BLaER1 treated with 17β-estradiol and CSF1 and Interleukin-3, amounts not matched to agents 10 nM and 100 nM (cell line): ENCODE measurements around the gene ANKFN1.

Source experiments
- H3K27ac ChIP-seq, 11 experiments: shearing (Covaris generic); formaldehyde crosslinking; 2 replicates each; pipeline ENCODE4 v1.8.1; 2022
- H3K27me3 ChIP-seq, 11 experiments: shearing (Covaris generic); formaldehyde crosslinking; 2 replicates each; pipeline ENCODE4 v1.8.1; 2022
- H3K36me3 ChIP-seq, 11 experiments: shearing (Covaris generic); formaldehyde crosslinking; 2 replicates each; pipeline ENCODE4 v1.8.1; 2022
- H3K4me1 ChIP-seq, 10 experiments: shearing (Covaris generic); formaldehyde crosslinking; 2 replicates each; pipeline ENCODE4 v1.8.1; 2022
- H3K4me2 ChIP-seq, 11 experiments: shearing (Covaris generic); formaldehyde crosslinking; 2 replicates each; pipeline ENCODE4 v1.8.1; 2022
- H3K4me3 ChIP-seq, 10 experiments: shearing (Covaris generic); formaldehyde crosslinking; 2 replicates each; pipeline ENCODE4 v1.8.1; 2022
- H3K9ac ChIP-seq, 11 experiments: shearing (Covaris generic); formaldehyde crosslinking; 2 replicates each; pipeline ENCODE4 v1.8.1; 2022
- H3K9me3 ChIP-seq, 11 experiments: shearing (Covaris generic); formaldehyde crosslinking; replicated peaks in 1 of 11; 2 replicates each; pipeline ENCODE4 v1.8.1; 2022
- H4K20me1 ChIP-seq, 11 experiments: shearing (Covaris generic); formaldehyde crosslinking; 2 replicates each; pipeline ENCODE4 v1.8.1; 2022
- Cebpa-rat ChIP-seq, 11 experiments: shearing (Covaris generic); IDR thresholded peaks; 2 replicates each; pipeline ENCODE4 v1.8.1; 2022

ANKFN1 gene

GRCh38 chr17:56173958-56174835 lies 20.9 kb downstream of the ANKFN1 start:
- peak overlapping the region in 9 of 11 experiments; percentile 21 to 78 (median 68); a peak in 18 of 22 replicates for H3K4me2 ChIP-seq
- no peaks in the 10 kb centered on the region for H3K27me3 ChIP-seq
- no peak overlapping the region for H3K9ac ChIP-seq
- H3K9me3 ChIP-seq, result no peaks in the 10 kb centered on the region
- no peaks in the 10 kb centered on the region for H3K36me3 ChIP-seq
- no peak for TF ChIP-seq Cebpa-rat (IDR thresholded peaks at IDR 0.05)
- H3K4me3 ChIP-seq, result no peak overlapping the region
- no peak overlapping the region for H3K27ac ChIP-seq
- H3K4me1 ChIP-seq, result peaks cover 0 to 29% (median 16%) of the 10 kb centered on the region in 10 experiments; a peak in 17 of 20 replicates
- no peaks in the 10 kb centered on the region for H4K20me1 ChIP-seq

- no peak overlapping the region for H3K9ac ChIP-seq
- H3K4me3 ChIP-seq, result no peak overlapping the region
- H3K36me3 ChIP-seq, result no peaks in the 10 kb centered on the region
- H3K9me3 ChIP-seq, result no peaks in the 10 kb centered on the region
- TF ChIP-seq Cebpa-rat (IDR thresholded peaks at IDR 0.05), result no peak
- H3K27me3 ChIP-seq, result no peaks in the 10 kb centered on the region
- peak overlapping the region in 2 of 11 experiments; percentile 62 to 76; a peak in 1 of 22 replicates for H3K4me2 ChIP-seq
- peaks cover 0 to 29% (median 16%) of the 10 kb centered on the region in 10 experiments; a peak in 17 of 20 replicates for H3K4me1 ChIP-seq
- H3K27ac ChIP-seq, result no peak overlapping the region
- H4K20me1 ChIP-seq, result no peaks in the 10 kb centered on the region
These were observed 22.2 kb downstream of the ANKFN1 start for GRCh38 chr17:56175299-56175955.

GRCh38 chr17:56176091-56176490 lies 22.8 kb downstream of the ANKFN1 start:
- Histone ChIP-seq H3K9ac (no peak overlapping the region), H3K27me3 (no peaks in the 10 kb centered on the region), H4K20me1 (no peaks in the 10 kb centered on the region), H3K4me1 (peaks cover 0 to 29% (median 16%) of the 10 kb centered on the region in 10 experiments; a peak in 17 of 20 replicates), H3K4me3 (no peak overlapping the region), H3K27ac (no peak overlapping the region), H3K9me3 (no peaks in the 10 kb centered on the region), H3K36me3 (no peaks in the 10 kb centered on the region), H3K4me2 (no peak overlapping the region)
- no peak for TF ChIP-seq Cebpa-rat (IDR thresholded peaks at IDR 0.05)

- no peak overlapping the region for H3K9ac ChIP-seq
- H3K4me2 ChIP-seq, result peak overlapping the region in 5 of 11 experiments; percentile 6 to 39 (median 26); a peak in 4 of 22 replicates
- H3K4me3 ChIP-seq, result no peak overlapping the region
- TF ChIP-seq Cebpa-rat (IDR thresholded peaks at IDR 0.05), result no peak
- no peaks in the 10 kb centered on the region for H3K9me3 ChIP-seq
- H3K27me3 ChIP-seq, result no peaks in the 10 kb centered on the region
- H3K4me1 ChIP-seq, result peaks cover 0 to 29% (median 16%) of the 10 kb centered on the region in 10 experiments; a peak in 17 of 20 replicates
- H3K36me3 ChIP-seq, result no peaks in the 10 kb centered on the region
- no peak overlapping the region for H3K27ac ChIP-seq
- H4K20me1 ChIP-seq, result no peaks in the 10 kb centered on the region
These were observed 24.1 kb downstream of the ANKFN1 start for GRCh38 chr17:56177361-56177760.

- Histone ChIP-seq H4K20me1 (no peaks in the 10 kb centered on the region), H3K27me3 (no peaks in the 10 kb centered on the region)
These were observed 24.9 kb downstream of the ANKFN1 start for GRCh38 chr17:56178203-56178602.

GRCh38 chr17:56182081-56182480 lies 28.8 kb downstream of the ANKFN1 start:
- H3K4me1 ChIP-seq, result peaks cover 0 to 4% (median 0%) of the 10 kb centered on the region in 10 experiments; a peak in 5 of 20 replicates
- no peak for TF ChIP-seq Cebpa-rat (IDR thresholded peaks at IDR 0.05)
- no peak overlapping the region for H3K27ac ChIP-seq
- no peaks in the 10 kb centered on the region for H3K27me3 ChIP-seq
- no peaks in the 10 kb centered on the region for H3K36me3 ChIP-seq
- no peak overlapping the region for H3K9ac ChIP-seq
- H3K9me3 ChIP-seq, result no peaks in the 10 kb centered on the region
- no peaks in the 10 kb centered on the region for H4K20me1 ChIP-seq
- no peak overlapping the region for H3K4me2 ChIP-seq
- H3K4me3 ChIP-seq, result no peak overlapping the region

More at GRCh38 chr17:56178203-56178602, 24.9 kb downstream of the ANKFN1 start:
- peaks cover 0 to 29% (median 16%) of the 10 kb centered on the region in 10 experiments; a peak in 17 of 20 replicates for H3K4me1 ChIP-seq
- H3K4me2 ChIP-seq, result no peak overlapping the region
- H3K36me3 ChIP-seq, result no peaks in the 10 kb centered on the region
- no peak overlapping the region for H3K4me3 ChIP-seq
- H3K9me3 ChIP-seq, result no peaks in the 10 kb centered on the region
- no peak overlapping the region for H3K9ac ChIP-seq
- TF ChIP-seq Cebpa-rat (IDR thresholded peaks at IDR 0.05), result no peak
- H3K27ac ChIP-seq, result no peak overlapping the region

- H3K9ac ChIP-seq, result no peak overlapping the region
- H3K27me3 ChIP-seq, result no peaks in the 10 kb centered on the region
- no peaks in the 10 kb centered on the region for H3K4me1 ChIP-seq
- no peaks in the 10 kb centered on the region for H3K9me3 ChIP-seq
- no peaks in the 10 kb centered on the region for H4K20me1 ChIP-seq
- no peak overlapping the region for H3K4me2 ChIP-seq
- H3K27ac ChIP-seq, result no peak overlapping the region
- no peak overlapping the region for H3K4me3 ChIP-seq
- no peak for TF ChIP-seq Cebpa-rat (IDR thresholded peaks at IDR 0.05)
- H3K36me3 ChIP-seq, result no peaks in the 10 kb centered on the region
These were observed 31.4 kb downstream of the ANKFN1 start for GRCh38 chr17:56184650-56185049.

GRCh38 chr17:56185491-56186221 lies 32.4 kb downstream of the ANKFN1 start:
- TF ChIP-seq Cebpa-rat (IDR thresholded peaks at IDR 0.05), result no peak
- Histone ChIP-seq H3K9ac (no peak overlapping the region), H3K4me2 (no peak overlapping the region), H3K4me3 (no peak overlapping the region), H3K27ac (no peak overlapping the region), H3K36me3 (no peaks in the 10 kb centered on the region), H3K27me3 (no peaks in the 10 kb centered on the region), H3K4me1 (no peaks in the 10 kb centered on the region), H4K20me1 (no peaks in the 10 kb centered on the region), H3K9me3 (no peaks in the 10 kb centered on the region)

GRCh38 chr17:56186222-56186786 lies 33.0 kb downstream of the ANKFN1 start:
- Histone ChIP-seq H3K4me3 (no peak overlapping the region), H3K27me3 (no peaks in the 10 kb centered on the region), H3K4me2 (no peak overlapping the region), H3K36me3 (no peaks in the 10 kb centered on the region), H3K9ac (no peak overlapping the region), H3K4me1 (no peaks in the 10 kb centered on the region), H4K20me1 (no peaks in the 10 kb centered on the region), H3K27ac (no peak overlapping the region), H3K9me3 (no peaks in the 10 kb centered on the region)
- no peak for TF ChIP-seq Cebpa-rat (IDR thresholded peaks at IDR 0.05)
